IPS DF 6.9 (cell line): Measurements from ENCODE around the gene RBBP9.
"Not testable (repeated sequence)": the region's sequence is repeated elsewhere in the genome, so short reads cannot be mapped to it uniquely, and the experiment has no call there.

Experiments
- DNase-seq: peaks from one replicate; pipeline ENCODE4 v3.0.0-alpha.2; 2013; ENCODE audit warnings: low read depth, low spot score
- H3K27ac ChIP-seq: one replicate; pipeline ENCODE4 v1.5.1; 2013; ENCODE audit warnings: low read length, control low read depth
- H3K27me3 ChIP-seq: 2 replicates; pipeline ENCODE4 v1.6.1; 2013; ENCODE audit warnings: mild to moderate bottlenecking, low read length; ENCODE audit not compliant: control insufficient read depth, insufficient read depth
- H3K36me3 ChIP-seq: 2 replicates; pipeline ENCODE4 v1.6.1; 2013; ENCODE audit warnings: low read length; ENCODE audit not compliant: control insufficient read depth, insufficient read depth
- H3K4me1 ChIP-seq: 2 replicates; pipeline ENCODE4 v1.6.1; 2013; ENCODE audit warnings: low read length; ENCODE audit not compliant: control insufficient read depth, insufficient read depth
- H3K4me3 ChIP-seq: 2 replicates; pipeline ENCODE4 v1.5.1; 2013; ENCODE audit warnings: mild to moderate bottlenecking, low read length
- H3K9me3 ChIP-seq: 2 replicates; pipeline ENCODE4 v1.6.1; 2013; ENCODE audit warnings: low read length, inconsistent platforms; ENCODE audit not compliant: control insufficient read depth, insufficient read depth
- WGBS: extraction: QIAGEN DNeasy Blood & Tissue Kit; methylation state at CpG from one replicate; pipeline ENCODE4 v1.1.7; 2013; ENCODE audit warnings: mixed read lengths, missing lambda C conversion rate; ENCODE audit not compliant: insufficient read length, insufficient coverage; 5-methylcytosine and 5-hydroxymethylcytosine counted together

Gene RBBP9

DNA sequence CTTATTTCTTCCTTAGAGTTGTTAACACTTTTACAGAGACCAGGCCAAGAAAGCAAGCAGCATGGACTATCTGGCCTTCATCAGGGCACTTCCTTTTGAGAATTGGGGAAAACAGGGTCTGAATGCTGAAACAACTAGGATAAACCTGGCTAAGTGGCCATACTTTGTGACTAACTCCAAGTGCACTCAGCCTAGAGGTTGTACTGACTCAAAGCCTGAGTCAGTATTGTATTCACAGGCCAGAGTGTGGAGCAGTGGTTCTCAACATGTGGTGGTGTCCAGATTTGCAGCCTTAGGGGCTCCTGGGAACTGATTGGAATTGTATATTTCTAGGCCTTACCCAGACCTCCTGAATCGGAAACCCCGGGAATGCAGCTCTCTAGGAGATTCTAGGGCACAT is 30.8 kb upstream of the RBBP9 start:
- Histone ChIP-seq H3K27ac (no peak overlapping the region), H3K4me1 (no peaks in the 10 kb centered on the region), H3K36me3 (peaks cover 26% of the 10 kb centered on the region), H3K4me3 (no peak overlapping the region), H3K27me3 (no peaks in the 10 kb centered on the region), H3K9me3 (no peaks in the 10 kb centered on the region)
- DNase-seq, result no peak
- no CpG with 5 or more reads among the region's 2 CpGs for WGBS

DNA sequence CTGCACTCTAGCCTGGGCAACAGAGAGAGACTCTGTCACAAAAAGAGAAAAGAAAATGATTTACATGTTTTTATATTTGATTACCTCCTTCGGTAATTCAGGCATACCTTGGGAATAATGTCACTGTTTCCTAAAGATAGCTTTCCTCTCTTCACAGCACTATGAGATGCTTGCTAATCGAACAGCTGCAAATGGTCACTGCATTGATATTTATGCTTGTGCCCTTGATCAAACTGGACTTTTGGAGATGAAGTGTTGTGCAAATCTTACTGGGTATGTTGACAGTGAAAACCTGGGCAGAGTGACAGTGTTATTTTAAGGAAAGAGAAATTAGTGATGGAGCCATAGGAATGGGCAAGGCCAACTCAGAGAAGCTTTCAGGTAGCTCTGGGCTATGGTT is 30.3 kb upstream of the RBBP9 start:
- WGBS, result no CpG with 5 or more reads among the region's 2 CpGs
- peaks cover 21% of the 10 kb centered on the region; the same call in 1 of the 2 replicates for H3K36me3 ChIP-seq
- H3K9me3 ChIP-seq, result no peaks in the 10 kb centered on the region
- no peak for DNase-seq
- no peak overlapping the region for H3K4me3 ChIP-seq
- H3K4me1 ChIP-seq, result no peaks in the 10 kb centered on the region
- H3K27me3 ChIP-seq, result no peaks in the 10 kb centered on the region
- no peak overlapping the region for H3K27ac ChIP-seq

DNA sequence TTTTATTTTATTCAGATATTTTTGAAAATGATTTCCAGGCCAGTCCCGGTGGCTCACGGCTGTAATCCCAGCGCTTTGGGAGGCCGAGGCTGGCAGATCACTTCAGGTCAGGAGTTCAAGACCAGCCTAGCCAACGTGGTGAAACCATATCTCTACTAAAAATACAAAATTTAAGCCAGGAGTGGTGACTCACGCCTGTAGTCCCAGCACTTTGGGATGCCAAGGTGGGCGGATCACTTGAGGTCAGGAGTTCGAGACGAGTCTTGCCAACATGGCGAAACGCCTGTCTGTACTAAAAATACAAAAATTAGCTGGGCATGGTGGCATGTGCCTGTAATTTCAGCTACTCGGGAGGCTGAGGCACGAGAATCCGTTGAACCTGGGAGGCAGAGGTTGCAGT is 29.7 kb upstream of the RBBP9 start:
- peaks cover 21% of the 10 kb centered on the region; the same call in 1 of the 2 replicates for H3K36me3 ChIP-seq
- not testable (repeated sequence) for H3K4me1 ChIP-seq, H3K9me3 ChIP-seq, H3K4me3 ChIP-seq, H3K27me3 ChIP-seq, DNase-seq, H3K27ac ChIP-seq
- WGBS, result no CpG with 5 or more reads among the region's 14 CpGs

DNA sequence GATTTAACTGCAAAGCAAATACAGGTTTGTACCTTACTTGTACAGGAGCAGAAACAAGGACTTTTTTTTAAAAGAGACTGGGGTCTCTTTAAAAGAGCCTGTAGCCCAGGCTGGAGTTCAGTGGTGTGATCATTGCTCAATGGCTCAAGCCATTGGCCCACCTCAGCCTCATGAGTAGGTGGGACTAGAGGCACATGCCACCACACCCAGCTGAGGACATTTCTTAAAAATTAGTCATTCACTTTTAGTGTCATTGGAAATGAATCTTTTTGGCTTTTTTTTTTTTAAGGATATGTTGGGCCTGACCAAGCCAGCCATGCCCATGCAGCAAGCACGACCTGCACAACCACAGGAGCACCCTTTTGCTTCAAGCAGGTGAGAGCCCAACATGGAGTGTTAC is 27.6 kb upstream of the RBBP9 start:
- Histone ChIP-seq H3K4me1 (no peaks in the 10 kb centered on the region), H3K9me3 (no peaks in the 10 kb centered on the region), H3K36me3 (peaks cover 21% of the 10 kb centered on the region; the same call in 1 of the 2 replicates), H3K27me3 (no peaks in the 10 kb centered on the region), H3K4me3 (no peak overlapping the region), H3K27ac (no peak overlapping the region)
- WGBS, result no CpG with 5 or more reads among the region's 1 CpG
- no peak for DNase-seq

DNA sequence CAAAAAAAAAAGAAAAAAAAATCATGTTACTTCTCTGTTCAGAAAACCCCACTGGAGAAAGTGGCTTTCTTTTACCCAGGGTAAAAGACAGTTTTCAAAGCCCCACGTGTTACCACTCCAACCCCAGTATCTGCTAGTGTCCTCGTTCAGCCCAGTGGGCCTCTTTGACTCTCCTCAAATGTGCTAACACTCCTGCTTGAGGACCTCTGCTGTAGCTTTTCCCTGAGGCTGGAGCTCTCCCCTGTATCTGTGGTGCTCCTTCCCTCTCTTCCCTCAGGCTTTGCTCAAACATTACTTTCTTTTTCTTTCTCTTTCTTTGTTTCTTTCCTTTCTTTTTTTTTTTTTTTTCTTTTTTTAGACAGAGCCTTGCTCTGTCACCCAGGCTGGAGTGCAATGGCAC is 26.0 kb upstream of the RBBP9 start:
- no peak overlapping the region for H3K27ac ChIP-seq
- no CpG with 5 or more reads among the region's 2 CpGs for WGBS

DNA sequence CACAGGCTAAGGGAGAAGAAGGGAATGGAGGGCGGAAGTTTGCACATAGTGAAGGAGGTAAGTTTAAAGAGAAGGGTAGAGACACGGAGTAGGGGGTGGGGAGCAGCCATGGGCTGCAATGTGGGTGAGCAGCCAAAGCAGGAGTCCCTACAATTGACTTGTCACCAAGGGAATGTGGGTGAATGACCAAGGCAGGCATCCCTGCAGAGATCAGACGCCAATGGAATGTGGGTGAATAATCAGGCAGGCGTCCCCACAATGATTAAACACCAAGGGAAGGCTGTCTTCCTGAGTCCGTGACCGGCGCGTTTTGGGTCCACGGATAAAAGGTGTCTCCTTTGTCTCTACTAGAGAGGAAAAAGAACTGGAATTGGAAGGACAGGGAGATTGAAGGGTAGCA is 25.0 kb upstream of the RBBP9 start:
- H3K4me3 ChIP-seq, H3K4me1 ChIP-seq, DNase-seq, H3K9me3 ChIP-seq, H3K27ac ChIP-seq, H3K27me3 ChIP-seq, H3K36me3 ChIP-seq: not testable (repeated sequence)
- no CpG with 5 or more reads among the region's 9 CpGs for WGBS

More for the DNA sequence above, 26.0 kb upstream of the RBBP9 start:
- H3K4me1 ChIP-seq, result no peaks in the 10 kb centered on the region
- H3K36me3 ChIP-seq, result peaks cover 14% of the 10 kb centered on the region; the same call in 1 of the 2 replicates
- H3K4me3 ChIP-seq, result no peak overlapping the region
- no peaks in the 10 kb centered on the region for H3K27me3 ChIP-seq
- DNase-seq, result no peak
- H3K9me3 ChIP-seq, result no peaks in the 10 kb centered on the region

DNA sequence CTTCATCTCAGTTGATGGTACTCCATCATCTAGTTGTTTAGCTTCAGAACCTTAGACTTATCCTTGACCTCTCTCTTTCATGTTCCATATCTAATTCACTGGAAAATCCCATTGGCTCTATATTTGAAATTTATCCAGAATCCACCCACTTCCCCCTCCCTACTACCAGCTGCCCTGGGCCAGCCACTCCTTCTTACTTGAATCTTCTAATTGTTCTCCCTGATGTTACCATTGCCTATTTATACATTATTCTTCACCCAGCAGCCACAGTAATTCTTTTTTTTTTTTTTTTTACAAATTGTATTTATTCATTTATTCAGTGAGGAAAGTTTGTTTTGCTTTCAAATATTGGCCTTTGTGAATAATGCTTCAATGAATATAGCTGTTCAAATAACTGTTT is 18.9 kb upstream of the RBBP9 start:
- no peak for DNase-seq
- no peaks in the 10 kb centered on the region for H3K9me3 ChIP-seq
- no peaks in the 10 kb centered on the region for H3K27me3 ChIP-seq
- no peak overlapping the region for H3K27ac ChIP-seq
- no peak overlapping the region for H3K4me3 ChIP-seq
- no peaks in the 10 kb centered on the region for H3K4me1 ChIP-seq
- peaks cover 9% of the 10 kb centered on the region; the same call in 1 of the 2 replicates for H3K36me3 ChIP-seq

DNA sequence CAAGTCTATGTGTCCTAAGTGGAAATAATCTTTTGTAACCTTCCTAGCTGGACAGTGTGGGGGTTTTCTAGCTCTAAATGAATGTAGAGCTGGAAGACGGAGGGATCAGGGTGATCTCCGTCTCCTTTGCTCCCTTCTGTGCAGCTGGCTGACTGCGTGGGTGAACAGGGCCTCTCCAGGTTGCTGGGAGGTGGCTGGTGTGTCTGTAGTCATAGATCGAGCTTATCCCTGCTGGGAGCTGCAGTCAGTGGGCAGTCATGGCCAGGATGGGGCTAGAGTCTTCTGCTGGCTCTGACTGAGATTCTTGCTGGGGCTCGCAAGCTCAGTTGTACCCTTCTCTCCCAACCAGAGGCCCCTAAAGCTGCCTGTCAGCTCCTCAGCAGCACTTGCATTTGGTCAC is 17.1 kb upstream of the RBBP9 start:
- no peak for DNase-seq
- Histone ChIP-seq H3K4me1 (no peaks in the 10 kb centered on the region), H3K9me3 (no peaks in the 10 kb centered on the region), H3K27me3 (no peaks in the 10 kb centered on the region), H3K27ac (no peak overlapping the region), H3K4me3 (no peak overlapping the region), H3K36me3 (peaks cover 9% of the 10 kb centered on the region; the same call in 1 of the 2 replicates)
- no CpG with 5 or more reads among the region's 5 CpGs for WGBS

DNA sequence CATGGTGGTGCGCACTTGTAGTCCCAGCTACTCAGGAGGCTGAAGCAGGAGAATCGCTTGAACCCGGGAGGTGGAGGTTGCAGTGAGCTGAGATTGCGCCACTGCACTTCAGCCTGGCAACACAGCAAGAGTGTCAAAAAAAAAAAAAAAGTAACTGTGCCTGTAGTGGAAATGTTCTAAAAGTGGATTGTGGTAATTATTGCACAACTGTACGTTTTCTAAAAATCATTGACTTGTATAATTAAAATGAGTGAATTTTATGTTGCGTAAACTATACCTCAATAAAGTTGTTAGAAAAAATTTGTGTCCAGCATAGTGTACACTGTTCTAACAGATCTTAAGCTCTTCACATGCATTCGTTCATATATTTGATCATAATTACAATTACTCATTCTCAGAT is 16.2 kb upstream of the RBBP9 start:
- DNase-seq, result no peak
- no peak overlapping the region for H3K4me3 ChIP-seq
- H3K4me1 ChIP-seq, result no peaks in the 10 kb centered on the region
- H3K36me3 ChIP-seq, result peaks cover 9% of the 10 kb centered on the region; the same call in 1 of the 2 replicates
- no peaks in the 10 kb centered on the region for H3K27me3 ChIP-seq
- WGBS, result 100% methylated on average over 1 of the region's 7 CpGs
- H3K27ac ChIP-seq, result no peak overlapping the region
- no peaks in the 10 kb centered on the region for H3K9me3 ChIP-seq

DNA sequence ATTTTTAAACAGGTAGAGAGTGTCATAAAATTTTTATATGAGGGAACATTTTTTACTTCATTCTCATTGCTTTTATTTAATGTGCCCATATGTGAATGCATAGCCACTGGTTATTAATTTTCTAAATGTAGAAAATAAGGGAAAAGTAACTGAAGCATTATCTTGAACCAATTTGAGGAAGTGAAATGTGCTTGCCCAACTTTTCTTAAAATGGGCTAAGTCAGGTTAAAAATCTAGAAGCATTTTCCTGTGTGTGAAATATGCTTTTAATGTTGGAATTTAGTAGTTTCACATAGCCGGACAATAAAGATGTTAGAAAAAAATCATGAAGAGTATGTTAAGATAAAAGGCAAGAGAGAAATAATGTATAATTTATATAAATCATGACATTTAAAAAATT is 14.5 kb upstream of the RBBP9 start:
- Histone ChIP-seq H3K27me3 (no peaks in the 10 kb centered on the region), H3K4me3 (no peak overlapping the region), H3K9me3 (no peaks in the 10 kb centered on the region), H3K4me1 (0 out of 2 replicates have a peak, but pooled peaks cover 1% of the 10 kb centered on the region), H3K27ac (no peak overlapping the region), H3K36me3 (peaks cover 9% of the 10 kb centered on the region; the same call in 1 of the 2 replicates)
- no peak for DNase-seq
- no CpG with 5 or more reads among the region's 1 CpG for WGBS
